A673 (cell line): Measurements from ENCODE around the gene MAN2B2. TPM values are rescaled to one million over a fixed set of nuclear protein-coding genes. Genes with fewer than 3 reads are reported as not detected.
A peak's percentile ranks its signal among the peaks of the same experiment; 100 is the strongest.

ENCODE experiments used
- BruUV-seq: library from RNA; stranded (reverse); fragments of 400-500 nt; replicated peaks from 2 replicates; lab custom pipeline; 2021; lab: Mats Ljungman, UMichigan
- CTCF ChIA-PET: fragments of 300-600 bp; sonication (Branson Sonifier 250); formaldehyde crosslinking; loops from one replicate; lab custom pipeline; 2022; ENCODE audit warnings: antibody characterized with exemption; lab: Charles Lee
- POLR2A ChIA-PET: fragments of 300-600 bp; sonication (Branson Sonifier 250); formaldehyde crosslinking; loops from one replicate; lab custom pipeline; 2022; ENCODE audit warnings: antibody characterized with exemption; ENCODE audit not compliant: low non-redundant PET; lab: Charles Lee
- DNase-seq: peaks from one replicate; pipeline ENCODE4 v3.0.0-alpha.2; 2015; ENCODE audit warnings: low spot score
- H3K27ac ChIP-seq: fragments of 200-600 bp; sonication (generic); 2 replicates; pipeline ENCODE4 v1.5.1; 2016; ENCODE audit warnings: mixed run types, low read depth, mild to moderate bottlenecking, mixed read lengths, antibody characterized with exemption, low read length; ENCODE audit not compliant: poor library complexity, severe bottlenecking
- H3K27me3 ChIP-seq: fragments of 200-600 bp; sonication (generic); replicated peaks from 2 replicates; pipeline ENCODE4 v1.6.1; 2017; ENCODE audit warnings: mixed run types, low read depth, mild to moderate bottlenecking, mixed read lengths, antibody characterized with exemption, low read length; ENCODE audit not compliant: insufficient read depth, poor library complexity
- H3K36me3 ChIP-seq: fragments of 200-600 bp; sonication (generic); 2 replicates; pipeline ENCODE4 v1.6.1; 2016; ENCODE audit warnings: mixed run types, mild to moderate bottlenecking, mixed read lengths, antibody characterized with exemption, low read length; ENCODE audit not compliant: insufficient read depth, poor library complexity, severe bottlenecking
- H3K4me1 ChIP-seq: fragments of 200-600 bp; sonication (generic); 2 replicates; pipeline ENCODE4 v1.6.1; 2017; ENCODE audit warnings: mixed run types, mild to moderate bottlenecking, mixed read lengths, antibody characterized with exemption, low read length; ENCODE audit not compliant: insufficient read depth, poor library complexity, severe bottlenecking
- H3K4me3 ChIP-seq: fragments of 200-600 bp; sonication (generic); 2 replicates; pipeline ENCODE4 v1.5.1; 2016; ENCODE audit warnings: low read depth, mixed run types, mild to moderate bottlenecking, mixed read lengths, low read length; ENCODE audit not compliant: poor library complexity, severe bottlenecking
- H3K9me3 ChIP-seq: fragments of 200-600 bp; sonication (generic); 2 replicates; pipeline ENCODE4 v1.6.1; 2016; ENCODE audit warnings: mixed run types, low read depth, mild to moderate bottlenecking, mixed read lengths, antibody characterized with exemption, low read length; ENCODE audit not compliant: poor library complexity, severe bottlenecking
- CTCF ChIP-seq: fragments of 300-800, 200-600 bp; sonication (generic); conservative IDR thresholded peaks from 2 replicates; pipeline ENCODE4 v1.5.1; 2017; ENCODE audit warnings: low read depth, mild to moderate bottlenecking, antibody characterized with exemption, low read length, moderate library complexity, mixed read lengths
- EZH2 ChIP-seq: fragments of 200-600 bp; sonication (generic); IDR thresholded peaks from 2 replicates; pipeline ENCODE4 v1.6.1; 2017; ENCODE audit warnings: borderline replicate concordance, low read depth, mild to moderate bottlenecking, mixed read lengths, antibody characterized with exemption, low read length; ENCODE audit not compliant: poor library complexity, severe bottlenecking
- intact Hi-C: fragments of 100-400 bp; cut with micrococcal nuclease; formaldehyde crosslinking; loops from one replicate; pipeline ENCODE4 v1.10.0; 2022; ENCODE audit not compliant: unreplicated experiment
- total RNA-seq: library from RNA; stranded (reverse); gene quantifications from 2 replicates; pipeline ENCODE4 v1.2.3, GENCODE V29; 2021

MAN2B2 gene
- total RNA-seq, 1 experiment from 2014 or later: 14.9 TPM

GRCh38 chr4:6567218-6567617 is 7.8 kb upstream of the MAN2B2 start:
- ChIA-PET CTCF (no interaction called here), POLR2A (no interaction called here)
- Histone ChIP-seq H3K9me3 (no peaks in the 10 kb centered on the region), H3K4me3 (no peak overlapping the region), H3K4me1 (peaks cover 6% of the 10 kb centered on the region), H3K36me3 (no peaks in the 10 kb centered on the region), H3K27ac (no peak overlapping the region), H3K27me3 (peaks cover 30% of the 10 kb centered on the region)
- BruUV-seq: no TSS peak
- intact Hi-C loops: no loop called here
- DNase-seq: no peak
- TF ChIP-seq EZH2 (no peak), CTCF (no peak)

- no peaks in the 10 kb centered on the region for H3K9me3 ChIP-seq
- TF ChIP-seq EZH2: no peak
- no peak for TF ChIP-seq CTCF
- H3K27me3 ChIP-seq: peaks cover 21% of the 10 kb centered on the region
- no peak overlapping the region for H3K4me3 ChIP-seq
- no TSS peak for BruUV-seq
- CTCF ChIA-PET: no interaction called here
- POLR2A ChIA-PET: no interaction called here
- intact Hi-C loops: no loop called here
- DNase-seq: no peak
- no peak overlapping the region for H3K27ac ChIP-seq
- peaks cover 3% of the 10 kb centered on the region for H3K4me1 ChIP-seq
- H3K36me3 ChIP-seq: no peaks in the 10 kb centered on the region
Measured at GRCh38 chr4:6568148-6568547, 6.8 kb upstream of the MAN2B2 start.

GRCh38 chr4:6568689-6569332 is 6.2 kb upstream of the MAN2B2 start:
- Histone ChIP-seq H3K27me3 (peaks cover 18% of the 10 kb centered on the region), H3K4me1 (no peaks in the 10 kb centered on the region), H3K36me3 (no peaks in the 10 kb centered on the region), H3K9me3 (no peaks in the 10 kb centered on the region), H3K4me3 (no peak overlapping the region), H3K27ac (no peak overlapping the region)
- intact Hi-C loops: no loop called here
- TF ChIP-seq EZH2 (no peak), CTCF (no peak)
- DNase-seq: peak; percentile 73
- ChIA-PET CTCF (no interaction called here), POLR2A (no interaction called here)
- BruUV-seq: no TSS peak
